Bronchial smooth muscle cell (primary cell): Measurements from ENCODE around the gene IPO5. TPM values are rescaled to one million over a fixed set of nuclear protein-coding genes. Genes with fewer than 3 reads are reported as not detected.

Experiments
- total RNA-seq: library from RNA; depleted of rRNA; stranded (reverse); fragments of >200 nt; gene quantifications from 2 replicates; pipeline ENCODE4 v1.2.1, GENCODE V29; 2014

Gene IPO5
- 154 and 192 TPM in 2 replicates for total RNA-seq

DNA sequence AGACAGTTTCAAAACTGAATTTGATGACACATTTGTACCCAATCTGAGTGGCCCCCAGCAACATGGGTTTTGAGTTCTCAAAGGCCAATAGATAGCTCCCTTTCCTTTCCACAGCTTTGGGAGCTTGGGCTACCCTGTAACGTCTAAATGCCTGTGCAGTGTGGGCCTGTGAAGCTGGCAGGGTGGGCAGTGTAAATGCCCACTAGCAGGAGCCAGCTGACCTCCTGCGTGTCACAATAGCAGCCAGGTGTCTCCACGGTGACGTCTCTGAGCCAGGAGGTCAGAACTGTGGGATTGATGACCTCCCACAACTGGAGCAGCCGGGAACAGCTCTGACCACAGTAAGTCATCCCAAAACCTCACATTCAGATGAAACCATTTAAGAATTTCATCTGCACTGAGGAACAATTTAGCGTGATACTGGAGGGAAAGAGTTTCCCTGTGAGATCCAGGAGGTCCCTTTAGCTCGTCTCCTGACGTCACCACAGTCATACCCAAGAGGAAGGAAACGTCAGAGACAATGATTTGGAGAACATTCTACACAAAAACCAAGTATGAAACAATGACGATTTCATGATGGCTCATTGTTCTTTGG is at the start of gene IPO5:
TSS of gene IPO5 (plus strand) at position 300 of the 595 bp plus-strand sequence. CDS start 23,022 bp downstream, outside the sequence.

Other genes starting within 250 kb of the IPO5 start
- 15.6 and 17.0 TPM in 2 replicates for gene FARP1, start 189.4 kb downstream of the IPO5 start, total RNA-seq
- not detected in 2 replicates for gene RNF113B, start 223.6 kb downstream of the IPO5 start, total RNA-seq